ENCODE results near the gene CD38.

The CD38 gene

DNA sequence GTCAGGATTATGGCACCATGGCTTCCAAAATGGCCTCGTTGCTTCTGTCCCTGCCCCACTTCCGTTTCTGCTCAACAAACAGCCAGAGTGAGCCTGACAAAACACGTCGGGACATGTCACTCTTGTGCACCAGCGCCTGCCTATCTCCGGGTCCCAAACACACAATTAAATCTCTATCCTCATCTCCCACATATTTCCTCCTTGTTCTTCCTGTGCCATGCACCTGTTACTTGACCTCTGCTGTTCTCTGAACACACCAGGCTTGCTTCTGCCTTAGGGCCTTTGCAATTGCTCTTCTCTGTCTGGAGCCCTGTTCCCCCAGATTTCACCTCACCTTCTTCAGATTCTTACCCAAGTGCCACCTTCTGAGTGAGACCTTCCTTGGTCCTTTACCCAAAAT lies 12.7 kb upstream of the CD38 start:
- no peak for DNase-seq

DNA sequence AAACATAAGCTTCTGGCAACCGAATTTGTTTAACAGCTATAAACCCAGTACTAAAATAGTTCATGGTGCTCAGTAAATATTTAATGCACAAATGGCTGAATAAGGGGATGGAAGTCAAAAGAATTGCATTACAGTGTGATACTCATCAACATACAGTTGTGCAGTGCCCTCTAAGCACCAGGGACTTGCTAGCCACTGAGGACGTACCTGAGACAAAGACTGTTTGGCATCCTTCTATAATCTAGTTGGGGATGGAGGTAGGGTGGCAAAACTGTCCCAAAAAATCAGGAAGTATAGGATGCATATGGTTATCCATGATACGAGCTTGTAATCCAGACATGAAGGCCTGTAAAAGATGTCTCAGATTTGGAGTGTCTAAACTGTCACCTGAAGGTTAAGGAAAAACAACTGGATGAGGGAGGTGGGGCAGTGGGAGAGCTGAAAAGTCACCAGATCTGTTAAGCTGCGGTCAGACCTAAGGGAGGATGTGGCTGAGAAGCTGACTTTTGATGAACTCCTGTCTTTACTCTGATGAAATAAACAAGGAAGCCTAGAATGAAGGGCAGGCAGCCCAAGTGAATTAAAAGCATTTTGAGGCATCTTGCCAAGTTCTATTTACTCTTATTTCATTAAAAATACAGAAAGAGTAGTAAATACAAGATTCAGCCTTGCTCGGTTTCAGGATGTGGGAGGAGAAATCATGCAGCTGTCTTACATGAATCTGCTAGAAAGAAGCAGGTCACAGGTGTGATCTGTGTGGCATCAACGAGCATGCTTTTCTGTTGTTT lies 12.0 kb upstream of the CD38 start:
- DNase-seq, result no peak

DNA sequence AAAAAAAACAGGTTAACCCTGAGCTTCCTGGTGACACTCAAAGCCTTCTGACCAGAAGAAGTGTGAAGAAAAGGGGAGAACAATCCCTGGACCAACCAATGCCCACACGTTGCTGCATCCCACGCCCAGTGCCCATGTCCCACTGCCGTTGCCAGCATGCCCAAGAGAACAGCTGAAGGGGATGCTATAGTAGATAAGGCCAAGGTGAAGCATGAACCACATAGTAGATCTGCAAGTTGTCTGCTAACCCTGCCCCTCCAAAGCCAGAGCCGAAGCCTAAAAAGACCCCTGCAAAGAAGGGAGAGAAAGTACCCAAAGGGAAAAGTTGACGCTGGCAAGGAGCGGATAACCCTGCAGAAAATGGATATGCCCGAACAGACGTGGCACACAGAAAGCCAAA lies 11.3 kb upstream of the CD38 start:
- DNase-seq, result no peak

DNA sequence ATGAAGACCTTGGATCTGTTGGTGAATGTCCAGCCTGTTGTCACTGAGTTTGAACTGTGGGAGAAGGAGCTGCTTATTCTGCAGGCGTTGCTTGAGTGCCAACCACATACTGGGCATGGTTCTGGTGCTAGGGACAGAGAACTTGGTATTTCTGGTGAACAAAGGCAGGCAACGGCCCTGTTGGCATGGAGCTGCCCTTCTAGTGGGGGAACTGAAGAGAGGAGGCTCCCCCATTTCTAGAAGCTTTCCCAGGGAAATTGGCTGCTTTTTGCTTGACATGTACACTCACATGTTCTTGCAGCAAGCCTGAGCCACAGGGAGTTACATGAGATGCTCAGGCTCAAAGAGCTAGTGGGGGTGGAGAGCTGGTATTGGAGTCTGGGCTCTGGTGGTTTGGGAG lies 8.9 kb upstream of the CD38 start:
- no peak for DNase-seq

DNA sequence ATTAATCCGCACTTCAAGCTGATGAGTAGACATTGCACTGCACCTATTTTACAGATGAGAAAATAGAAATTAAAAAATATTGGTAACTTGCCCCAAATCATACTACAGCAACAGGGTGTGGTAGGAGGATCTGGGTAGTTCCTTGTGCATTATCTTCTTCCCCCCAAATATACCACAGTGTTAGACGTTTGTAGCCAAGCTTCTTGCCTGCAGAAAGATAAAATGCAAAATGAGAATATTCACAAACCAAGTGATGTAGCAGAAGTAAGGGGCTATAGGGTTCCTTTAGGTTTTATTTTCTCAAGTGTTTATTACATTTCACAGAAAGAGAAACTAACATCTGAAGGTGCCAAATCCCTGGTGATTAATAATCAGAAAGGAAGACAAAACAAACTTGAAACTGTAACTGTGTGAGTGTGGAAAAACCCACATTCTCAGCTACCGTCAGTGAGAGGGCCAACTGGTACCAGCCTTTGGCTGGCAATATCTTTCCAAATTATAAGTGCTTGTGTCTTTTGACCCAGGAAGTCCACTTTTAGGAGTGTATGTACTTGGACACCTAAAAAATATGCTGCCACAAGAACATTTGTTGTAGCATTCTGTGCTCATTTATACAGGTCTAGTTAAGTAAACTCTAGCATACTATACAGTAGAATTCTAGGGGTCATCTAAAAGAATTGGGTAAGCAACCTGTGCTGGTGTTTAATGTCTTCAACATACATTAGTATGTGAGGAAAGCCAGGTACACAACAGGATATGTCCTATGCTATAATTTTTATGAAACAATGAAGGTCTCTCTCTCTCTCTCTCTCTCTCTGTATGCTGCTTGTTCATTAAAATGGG lies 6.7 kb upstream of the CD38 start:
- DNase-seq, result no peak

GRCh38 chr4:15774020-15774420 lies 4.1 kb upstream of the CD38 start:
- no peak for DNase-seq

GRCh38 chr4:15776871-15777648 lies 1.1 kb upstream of the CD38 start:
- no peak for DNase-seq

DNA sequence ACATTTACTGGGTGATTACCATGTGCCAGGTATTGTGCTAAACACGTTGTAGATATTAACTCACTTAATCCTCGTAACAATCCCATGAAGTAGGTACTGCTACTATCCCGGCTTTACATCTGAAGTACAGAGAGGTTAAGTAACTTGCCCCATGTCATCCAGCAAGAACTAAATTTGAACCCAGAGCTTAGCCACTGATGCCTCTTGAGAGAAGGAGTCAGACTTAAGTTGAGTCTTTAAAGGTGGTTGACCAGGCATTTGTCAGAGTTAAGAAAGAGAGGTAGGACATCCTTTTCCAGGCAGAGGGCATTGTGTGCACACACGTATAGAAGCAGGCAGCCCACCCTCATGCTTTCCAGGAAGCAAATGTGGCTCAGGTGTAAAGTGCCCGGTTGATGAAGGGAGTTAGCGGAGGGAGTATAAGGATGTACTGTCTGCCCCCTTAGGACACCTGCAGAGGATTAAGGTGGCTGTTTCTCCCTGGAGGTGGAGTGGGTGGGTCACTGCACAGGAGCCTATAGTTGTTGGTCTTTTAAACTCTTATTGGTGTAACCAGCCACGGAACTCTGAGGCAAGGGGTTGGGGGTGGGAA lies 335 bp upstream of the CD38 start:
- DNase-seq, result no peak

- peak; percentile 11 for DNase-seq
Measured at GRCh38 chr4:15779306-15779705, 1.2 kb downstream of the CD38 start.

GRCh38 chr4:15779809-15780208 lies 1.7 kb downstream of the CD38 start:
- DNase-seq, result no peak

DNA sequence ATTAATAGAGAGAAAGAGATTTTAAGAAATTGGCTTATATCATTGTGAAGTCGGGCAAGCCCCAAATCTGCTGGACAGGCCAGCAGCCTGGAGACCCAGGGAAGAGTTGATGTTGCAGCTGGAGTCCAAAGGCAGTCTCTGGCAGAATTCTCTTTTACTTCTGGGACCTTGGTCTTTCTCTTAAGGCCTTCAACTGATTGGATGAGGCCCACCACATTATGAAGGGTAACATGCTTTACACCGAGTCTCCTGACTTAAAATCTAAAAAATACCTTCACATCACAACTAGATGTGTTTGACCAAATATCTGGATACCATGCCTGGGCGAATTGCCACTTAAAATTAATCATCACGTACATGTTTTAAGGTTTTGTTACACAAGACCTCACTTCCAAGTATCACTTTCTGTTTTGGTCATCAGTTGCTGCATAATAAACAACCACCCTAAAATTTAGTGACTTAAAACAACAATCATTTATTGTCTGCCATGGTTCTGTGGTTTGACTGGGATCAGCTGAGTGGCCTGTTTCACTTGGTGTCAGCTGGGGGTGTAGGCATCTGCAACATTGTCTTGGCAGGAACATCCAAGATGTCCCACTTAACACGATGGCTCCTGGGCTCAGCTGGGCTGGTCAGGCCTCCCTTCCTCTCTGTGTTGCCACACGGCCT lies 3.4 kb downstream of the CD38 start:
- no peak for DNase-seq

- no peak for DNase-seq
Measured at GRCh38 chr4:15783676-15784075, 5.5 kb downstream of the CD38 start.

DNA sequence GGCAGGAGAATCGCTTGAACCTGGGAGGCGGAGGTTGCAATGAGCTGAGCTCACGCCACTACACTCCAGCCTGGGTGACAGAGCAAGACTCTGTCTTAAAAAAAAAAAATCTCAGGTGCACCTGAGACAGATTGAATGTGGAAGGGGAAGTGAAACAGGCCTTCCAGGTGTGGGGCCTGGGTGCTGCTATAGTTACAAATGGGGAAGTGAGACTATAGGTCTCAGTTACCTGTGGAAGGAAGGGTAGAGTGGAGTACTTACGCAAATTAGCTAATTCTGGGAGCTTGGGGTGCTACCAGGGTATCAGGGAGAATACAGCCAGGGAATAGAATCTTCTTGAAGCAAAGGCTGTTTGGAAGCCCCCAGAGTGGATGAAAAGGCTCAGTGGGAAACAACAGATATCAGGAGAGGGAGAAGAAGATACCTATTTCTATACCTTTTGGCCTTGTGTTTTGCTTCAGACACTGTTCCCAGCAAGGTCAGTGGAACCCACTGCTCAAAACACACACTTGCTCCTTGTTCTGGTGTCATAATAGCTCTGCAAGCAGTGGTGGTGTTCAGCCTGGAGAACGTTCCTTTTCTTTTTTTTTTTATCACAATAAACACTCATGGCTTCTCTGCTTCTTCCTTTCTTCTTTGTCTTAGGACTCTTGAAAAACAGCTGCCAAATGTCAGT lies 7.0 kb downstream of the CD38 start:
- DNase-seq, result no peak

DNA sequence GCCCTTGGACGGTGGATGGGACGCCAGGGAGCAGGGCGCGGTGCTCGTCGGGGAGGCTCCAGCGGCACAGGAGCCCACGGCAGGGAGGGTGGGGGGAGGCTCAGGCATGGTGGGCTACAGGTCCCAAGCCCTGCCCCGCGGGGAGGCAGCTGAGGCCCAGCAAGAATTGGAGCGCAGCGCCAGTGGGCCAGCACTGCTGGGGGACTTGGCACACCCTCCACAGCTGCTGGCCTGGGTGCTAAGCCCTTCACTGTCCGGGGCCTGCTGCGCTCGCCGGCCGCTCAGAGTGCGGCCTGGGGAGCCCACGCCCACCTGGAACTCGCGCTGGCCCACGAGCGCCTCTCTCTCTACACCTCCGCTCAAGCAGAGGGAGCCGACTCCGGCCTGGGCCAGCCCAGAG lies 8.6 kb downstream of the CD38 start:
- DNase-seq, result no peak

GRCh38 chr4:15792974-15793373 lies 14.8 kb downstream of the CD38 start:
- DNase-seq, result no peak

DNA sequence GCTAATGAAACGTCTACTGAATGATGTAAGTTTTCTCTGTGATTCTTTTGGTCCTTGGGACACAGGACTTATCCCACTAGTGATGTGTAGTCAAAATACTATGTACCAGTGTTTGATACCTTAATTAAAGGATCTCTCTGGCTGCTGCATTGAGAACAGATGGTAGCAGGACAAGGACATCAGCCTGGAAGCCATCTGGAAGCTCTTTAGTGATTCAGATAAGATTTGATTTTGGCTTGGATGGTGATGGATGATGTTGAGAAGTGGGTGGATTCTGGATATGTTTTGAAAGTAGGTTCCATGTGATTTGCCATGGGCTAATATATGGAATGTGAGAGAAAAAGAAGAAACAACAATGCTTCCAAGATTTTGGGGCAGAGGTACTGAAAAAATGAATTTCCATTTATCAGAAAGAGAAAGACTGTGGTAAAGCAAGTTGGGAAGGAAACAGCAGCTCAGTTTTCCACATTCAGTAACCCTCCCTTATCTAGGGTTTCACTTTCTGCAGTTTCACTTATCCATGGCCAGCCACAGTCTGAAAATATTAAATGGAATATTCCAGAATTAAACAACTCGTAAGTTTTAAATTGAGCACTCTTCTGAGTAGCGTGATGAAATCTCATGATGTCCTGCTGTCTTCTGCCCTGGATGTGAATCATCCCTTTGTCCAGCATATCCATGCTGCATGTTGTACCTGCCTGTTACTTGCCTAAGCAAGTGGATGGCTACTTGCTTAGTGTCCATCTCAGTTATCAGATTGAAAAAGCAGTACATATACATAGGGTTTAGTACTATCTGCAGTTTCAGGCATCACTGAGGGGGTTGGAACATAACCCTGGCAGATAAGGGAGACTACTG lies 15.6 kb downstream of the CD38 start:
- DNase-seq, result no peak

- no peak for DNase-seq
Measured at GRCh38 chr4:15794426-15794825, 16.3 kb downstream of the CD38 start.

DNA sequence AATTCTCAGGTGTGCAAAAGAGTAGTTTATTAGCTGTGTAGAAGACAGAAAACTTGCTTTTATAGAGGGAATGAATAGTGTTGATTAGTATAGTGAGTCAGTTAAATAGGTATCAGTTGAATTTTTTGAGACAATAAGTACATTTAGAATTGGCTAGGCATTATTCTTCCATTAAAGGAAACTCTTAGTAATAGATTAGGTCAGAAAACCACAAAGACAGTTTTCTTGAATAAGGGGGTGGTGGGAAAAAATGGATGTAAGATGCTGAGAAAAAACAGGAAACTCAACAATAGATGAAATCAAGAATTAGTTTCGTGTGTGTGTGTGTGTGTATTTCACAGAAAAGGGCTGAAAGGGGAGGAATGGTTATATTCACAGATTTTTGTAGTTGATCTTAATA lies 16.8 kb downstream of the CD38 start:
- DNase-seq, result no peak

- no peak for DNase-seq
Measured at GRCh38 chr4:15797320-15797719, 19.2 kb downstream of the CD38 start.

- DNase-seq, result no peak
Measured at GRCh38 chr4:15799141-15799540, 21.0 kb downstream of the CD38 start.

GRCh38 chr4:15799701-15800100 lies 21.6 kb downstream of the CD38 start:
- no peak for DNase-seq
